ENCODE measurements around the gene ST8SIA5. TPM values are rescaled to one million over a fixed set of nuclear protein-coding genes. Genes with fewer than 3 reads are reported as not detected.

The ST8SIA5 gene
- total and polyA plus RNA-seq, 9 of the 15 experiments (the other 6 are each of a cell fraction or from before 2014, with no cell fraction given) = 0.03 to 0.33 (median 0.06) TPM; not detected in 5

DNA sequence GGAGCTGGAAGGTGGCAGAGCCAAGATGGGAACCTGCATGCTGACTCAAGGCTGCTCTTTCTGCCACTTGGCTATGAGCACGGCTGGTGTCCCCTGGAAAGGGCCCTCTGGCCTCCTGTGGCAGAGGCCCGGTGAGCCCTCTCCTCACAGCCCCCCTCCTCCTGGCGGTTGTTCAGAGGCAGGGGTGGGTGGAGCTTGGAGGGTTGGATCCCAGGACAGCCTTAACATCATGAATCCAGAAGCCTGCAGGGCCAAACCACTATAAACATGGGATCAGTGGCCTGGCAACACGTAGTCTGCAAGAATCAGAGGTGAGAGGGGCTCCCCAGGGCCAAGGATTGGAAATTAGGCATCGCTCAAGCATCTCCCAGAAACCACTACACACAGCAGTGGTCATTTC lies 51.3 kb downstream of the ST8SIA5 start:
- H2AFZ ChIP-seq (ENCODE audit: low read depth, low read length) = no peak overlapping the region
- no peak overlapping the region for H3K27ac ChIP-seq (ENCODE audit: extremely low read depth, low read depth, low read length)
- no peaks in the 10 kb centered on the region for H3K79me2 ChIP-seq (ENCODE audit: control insufficient read depth, insufficient read depth, low read length)
- ATAC-seq = no peak
- no peak overlapping the region for H3K4me2 ChIP-seq (ENCODE audit: insufficient read depth, low read length)
- H3K36me3 ChIP-seq (ENCODE audit: control insufficient read depth, insufficient read depth, low read length) = no peaks in the 10 kb centered on the region
- in situ Hi-C loops (cut with MboI) (no loop called here), intact Hi-C loops (cut with micrococcal nuclease) (no loop called here)
- H3K4me3 ChIP-seq = no peak overlapping the region
- no peaks in the 10 kb centered on the region for H4K20me1 ChIP-seq (replicated peaks; ENCODE audit: control insufficient read depth, insufficient read depth, low read length)
- FAIRE-seq = no peak
- BruUV-seq (replicated peaks) = no TSS peak
- peaks cover 0 to 15% of the 10 kb centered on the region in 2 experiments; a peak in 2 of 5 replicates for H3K27me3 ChIP-seq (ENCODE audit: control insufficient read depth in 2 of 2, insufficient read depth in 2 of 2, low read length in 2 of 2)
- H3K9me3 ChIP-seq (replicated peaks; ENCODE audit: control insufficient read depth, insufficient read depth, low read depth, low read length) = no peaks in the 10 kb centered on the region
- H3K4me1 ChIP-seq (replicated peaks in 1 of 2; ENCODE audit: control insufficient read depth in 2 of 2, insufficient read depth in 2 of 2, low read length in 2 of 2) = no peaks in the 10 kb centered on the region
- CTCF ChIA-PET (ENCODE audit: low intra/inter-chr PET ratio) = no interaction called here
- H3K9ac ChIP-seq (ENCODE audit: insufficient read depth in 1 of 2, low read depth in 2 of 2, low read length in 2 of 2) = no peak overlapping the region
- H3K9me1 ChIP-seq (ENCODE audit: control insufficient read depth, insufficient read depth, low read length) = no peaks in the 10 kb centered on the region
- DNase-seq (ENCODE audit: extremely low read depth in 1 of 4, low spot score in 3 of 4) = peak in 1 of 4 experiments; percentile 7
- POLR2A ChIA-PET = interaction anchor here (0.6 kb wide), 1 partner anchor 41 kb away, joined by 3 read pairs; no protein-coding TSS in a partner anchor
- WGBS (ENCODE audit: insufficient coverage, low coverage, missing lambda C conversion rate) = 0% methylated on average over 4 of the region's 5 CpGs
- TF ChIP-seq RAD21 (CRISPR knock-in tag; conservative IDR thresholded peaks at IDR 0.05 in 1 of 2, IDR thresholded peaks at IDR 0.05 in 1 of 2) = no peak
- TF ChIP-seq ETV1 (tag; conservative IDR thresholded peaks at IDR 0.05; ENCODE audit: low read depth) = no peak
- TF ChIP-seq, protein P1, sequence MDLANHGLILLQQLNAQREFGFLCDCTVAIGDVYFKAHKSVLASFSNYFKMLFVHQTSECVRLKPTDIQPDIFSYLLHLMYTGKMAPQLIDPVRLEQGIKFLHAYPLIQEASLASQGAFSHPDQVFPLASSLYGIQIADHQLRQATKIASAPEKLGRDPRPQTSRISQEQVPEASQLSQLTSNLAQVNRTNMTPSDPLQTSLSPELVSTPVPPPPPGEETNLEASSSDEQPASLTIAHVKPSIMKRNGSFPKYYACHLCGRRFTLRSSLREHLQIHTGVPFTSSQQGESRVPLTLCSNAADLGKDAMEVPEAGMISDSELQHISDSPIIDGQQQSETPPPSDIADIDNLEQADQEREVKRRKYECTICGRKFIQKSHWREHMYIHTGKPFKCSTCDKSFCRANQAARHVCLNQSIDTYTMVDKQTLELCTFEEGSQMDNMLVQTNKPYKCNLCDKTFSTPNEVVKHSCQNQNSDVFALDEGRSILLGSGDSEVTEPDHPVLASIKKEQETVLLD (IDR thresholded peaks at IDR 0.05) = no peak
- TF ChIP-seq, protein P2, sequence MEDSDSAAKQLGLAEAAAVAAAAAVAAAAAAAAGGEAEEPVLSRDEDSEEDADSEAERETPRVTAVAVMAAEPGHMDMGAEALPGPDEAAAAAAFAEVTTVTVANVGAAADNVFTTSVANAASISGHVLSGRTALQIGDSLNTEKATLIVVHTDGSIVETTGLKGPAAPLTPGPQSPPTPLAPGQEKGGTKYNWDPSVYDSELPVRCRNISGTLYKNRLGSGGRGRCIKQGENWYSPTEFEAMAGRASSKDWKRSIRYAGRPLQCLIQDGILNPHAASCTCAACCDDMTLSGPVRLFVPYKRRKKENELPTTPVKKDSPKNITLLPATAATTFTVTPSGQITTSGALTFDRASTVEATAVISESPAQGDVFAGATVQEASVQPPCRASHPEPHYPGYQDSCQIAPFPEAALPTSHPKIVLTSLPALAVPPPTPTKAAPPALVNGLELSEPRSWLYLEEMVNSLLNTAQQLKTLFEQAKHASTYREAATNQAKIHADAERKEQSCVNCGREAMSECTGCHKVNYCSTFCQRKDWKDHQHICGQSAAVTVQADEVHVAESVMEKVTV (CRISPR knock-in tag; IDR thresholded peaks at IDR 0.05) = no peak
- TF ChIP-seq KDM2B (CRISPR knock-in tag; IDR thresholded peaks at IDR 0.05) = no peak
- TF ChIP-seq ZNF347 (CRISPR knock-in tag; IDR thresholded peaks at IDR 0.05; ENCODE audit: low read depth) = no peak
- TF ChIP-seq GABPB1 (CRISPR knock-in tag; IDR thresholded peaks at IDR 0.05) = no peak
- TF ChIP-seq TRIM28 (IDR thresholded peaks at IDR 0.05) = no peak
- TF ChIP-seq, protein P3, sequence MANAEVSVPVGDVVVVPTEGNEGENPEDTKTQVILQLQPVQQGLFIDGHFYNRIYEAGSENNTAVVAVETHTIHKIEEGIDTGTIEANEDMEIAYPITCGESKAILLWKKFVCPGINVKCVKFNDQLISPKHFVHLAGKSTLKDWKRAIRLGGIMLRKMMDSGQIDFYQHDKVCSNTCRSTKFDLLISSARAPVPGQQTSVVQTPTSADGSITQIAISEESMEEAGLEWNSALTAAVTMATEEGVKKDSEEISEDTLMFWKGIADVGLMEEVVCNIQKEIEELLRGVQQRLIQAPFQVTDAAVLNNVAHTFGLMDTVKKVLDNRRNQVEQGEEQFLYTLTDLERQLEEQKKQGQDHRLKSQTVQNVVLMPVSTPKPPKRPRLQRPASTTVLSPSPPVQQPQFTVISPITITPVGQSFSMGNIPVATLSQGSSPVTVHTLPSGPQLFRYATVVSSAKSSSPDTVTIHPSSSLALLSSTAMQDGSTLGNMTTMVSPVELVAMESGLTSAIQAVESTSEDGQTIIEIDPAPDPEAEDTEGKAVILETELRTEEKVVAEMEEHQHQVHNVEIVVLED (CRISPR knock-in tag; IDR thresholded peaks at IDR 0.05) = no peak
- no peak for TF ChIP-seq PHB2 (IDR thresholded peaks at IDR 0.05; ENCODE audit: low read depth)
- TF ChIP-seq, protein P4, sequence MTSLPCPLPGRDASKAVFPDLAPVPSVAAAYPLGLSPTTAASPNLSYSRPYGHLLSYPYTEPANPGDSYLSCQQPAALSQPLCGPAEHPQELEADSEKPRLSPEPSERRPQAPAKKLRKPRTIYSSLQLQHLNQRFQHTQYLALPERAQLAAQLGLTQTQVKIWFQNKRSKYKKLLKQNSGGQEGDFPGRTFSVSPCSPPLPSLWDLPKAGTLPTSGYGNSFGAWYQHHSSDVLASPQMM (CRISPR knock-in tag; IDR thresholded peaks at IDR 0.05) = no peak
- TF ChIP-seq, protein P5, sequence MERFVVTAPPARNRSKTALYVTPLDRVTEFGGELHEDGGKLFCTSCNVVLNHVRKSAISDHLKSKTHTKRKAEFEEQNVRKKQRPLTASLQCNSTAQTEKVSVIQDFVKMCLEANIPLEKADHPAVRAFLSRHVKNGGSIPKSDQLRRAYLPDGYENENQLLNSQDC (CRISPR knock-in tag; IDR thresholded peaks at IDR 0.05) = no peak
- no peak for TF ChIP-seq ZC3H8 (IDR thresholded peaks at IDR 0.05)
- TF ChIP-seq POU5F1 (IDR thresholded peaks at IDR 0.05; ENCODE audit: borderline replicate concordance, low read depth, low read length, partially characterized antibody) = no peak
